PFSK-1 (cell line): ENCODE data around the gene PVALB.

Source experiments
- FOXP2 ChIP-seq: optimal IDR thresholded peaks from 2 replicates; pipeline ENCODE3; 2011; ENCODE audit warnings: borderline replicate concordance, control low read depth, inconsistent platforms; ENCODE audit not compliant: insufficient read depth; ENCODE audit errors: extremely low read length, extremely low read depth
- POLR2AphosphoS5 ChIP-seq: IDR thresholded peaks from 2 replicates; pipeline ENCODE4 v1.6.1; 2012; ENCODE audit warnings: low read depth, mild to moderate bottlenecking, control low read depth, low read length, moderate library complexity
- REST ChIP-seq, 2 experiments: IDR thresholded peaks; 2 replicates each; pipeline versions ENCODE4 v1.6.1 to v1.8.0; 2011 to 2012; ENCODE audit warnings: low read depth in 2 of 2, low read length in 2 of 2, control low read depth in 1 of 2, inconsistent platforms in 1 of 2, mild to moderate bottlenecking in 1 of 2, moderate library complexity in 1 of 2; ENCODE audit not compliant: insufficient read depth in 1 of 2
- SIN3A ChIP-seq: IDR thresholded peaks from 2 replicates; pipeline ENCODE4 v1.6.1; 2012; ENCODE audit warnings: mild to moderate bottlenecking, low read length, moderate library complexity, borderline replicate concordance; ENCODE audit not compliant: insufficient read depth
- TAF1 ChIP-seq: IDR thresholded peaks from 2 replicates; pipeline ENCODE4 v1.6.1; 2012; ENCODE audit warnings: low read length, control low read depth, borderline replicate concordance; ENCODE audit not compliant: insufficient read depth

Gene PVALB

GRCh38 chr22:36860017-36860416 lies 43.2 kb upstream of the PVALB start:
- TF ChIP-seq TAF1 = no peak
- TF ChIP-seq POLR2AphosphoS5 = no peak
- TF ChIP-seq SIN3A = no peak
- TF ChIP-seq FOXP2 = no peak
- no peak for TF ChIP-seq REST (IDR thresholded peaks at IDR 0.05; ENCODE audit: insufficient read depth in 1 of 2, low read depth in 2 of 2, low read length in 2 of 2)

GRCh38 chr22:36858966-36859365 lies 42.1 kb upstream of the PVALB start:
- no peak for TF ChIP-seq TAF1
- TF ChIP-seq FOXP2 = no peak
- no peak for TF ChIP-seq POLR2AphosphoS5

- no peak for TF ChIP-seq POLR2AphosphoS5
- TF ChIP-seq SIN3A = no peak
- TF ChIP-seq REST (IDR thresholded peaks at IDR 0.05; ENCODE audit: insufficient read depth in 1 of 2, low read depth in 2 of 2, low read length in 2 of 2) = no peak
- TF ChIP-seq TAF1 = no peak
- no peak for TF ChIP-seq FOXP2
These were observed 41.3 kb upstream of the PVALB start for GRCh38 chr22:36858156-36858555.

GRCh38 chr22:36856792-36857135 lies 39.9 kb upstream of the PVALB start:
- TF ChIP-seq REST (IDR thresholded peaks at IDR 0.05; ENCODE audit: insufficient read depth in 1 of 2, low read depth in 2 of 2, low read length in 2 of 2) = no peak
- TF ChIP-seq POLR2AphosphoS5 = no peak
- TF ChIP-seq TAF1 = no peak
- no peak for TF ChIP-seq FOXP2
- no peak for TF ChIP-seq SIN3A

DNA sequence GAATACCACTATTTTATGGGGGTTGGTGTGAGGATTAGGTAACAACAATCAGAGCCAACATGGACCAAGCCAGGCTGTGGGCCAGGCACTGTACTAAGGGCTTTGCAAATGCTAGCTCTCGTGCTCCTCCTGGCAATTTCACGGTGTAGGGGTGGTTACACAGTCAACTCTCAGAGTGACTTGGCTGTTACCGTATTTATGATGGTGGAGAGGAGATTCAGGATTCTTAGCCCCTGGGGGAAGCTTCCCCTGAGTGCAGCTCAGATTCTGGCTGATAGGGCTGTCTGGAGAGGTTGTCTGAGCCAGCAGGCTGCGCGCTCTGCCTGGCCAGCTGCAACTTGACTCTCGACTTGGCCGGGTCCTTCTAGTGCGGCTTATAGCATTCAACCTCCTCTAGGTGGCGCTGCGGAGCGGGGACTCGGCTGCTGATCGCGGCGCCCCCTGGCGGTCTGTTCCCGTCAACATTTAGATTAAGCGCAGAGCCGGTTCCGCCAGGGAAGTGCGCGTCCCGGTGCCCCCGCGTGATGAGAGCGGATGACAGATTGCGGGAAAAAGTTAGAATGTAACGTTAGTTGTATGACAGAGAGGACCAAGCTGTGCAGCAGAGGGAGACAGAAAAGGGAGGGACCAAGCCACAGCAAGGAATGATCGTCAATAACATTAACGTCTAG lies 39.4 kb upstream of the PVALB start:
- peak; percentile 62 for TF ChIP-seq FOXP2
- no peak for TF ChIP-seq TAF1

DNA sequence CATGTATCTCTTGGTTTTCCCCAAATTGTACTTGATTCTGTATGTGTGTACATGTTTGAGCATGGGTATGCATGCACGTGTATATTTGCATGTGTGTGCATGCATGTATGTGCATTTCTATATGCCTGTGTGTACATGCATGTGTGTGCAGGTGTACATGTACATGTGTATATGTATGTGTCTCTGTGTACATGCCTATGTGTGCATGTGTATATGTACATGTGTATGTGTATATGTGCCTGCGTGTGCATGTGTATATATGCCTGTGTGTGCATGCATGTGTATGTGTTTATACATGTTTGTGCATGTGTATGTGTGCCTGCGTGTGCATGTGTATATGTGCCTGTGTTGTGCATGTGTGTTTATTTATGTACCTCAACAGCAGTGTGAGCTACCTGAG lies 38.6 kb upstream of the PVALB start:
- TF ChIP-seq TAF1 (no peak), FOXP2 (no peak), REST (IDR thresholded peaks at IDR 0.05; ENCODE audit: insufficient read depth in 1 of 2, low read depth in 2 of 2, low read length in 2 of 2) (no peak), SIN3A (no peak), POLR2AphosphoS5 (no peak)
